GM23338 (cell line): ENCODE results near the gene TCF7L2. TPM values are rescaled to one million over a fixed set of nuclear protein-coding genes. Genes with fewer than 3 reads are reported as not detected.

Source experiments
- ATAC-seq: fragments of 200-7000 bp; cut with Tn5 transposase; 3 replicates; pipeline ENCODE4 v1.9.1; 2020
- DNase-seq: peaks from one replicate; pipeline ENCODE4 v3.0.0-alpha.2; 2015; ENCODE audit warnings: low spot score
- H2AFZ ChIP-seq: fragments of 200-600 bp; sonication (generic); 2 replicates; pipeline ENCODE4 v1.8.0; 2016; ENCODE audit warnings: antibody characterized with exemption, mild to moderate bottlenecking, moderate library complexity
- H3F3A ChIP-seq: fragments of 200-600 bp; sonication (generic); replicated peaks from 2 replicates; pipeline ENCODE4 v1.8.0; 2017; ENCODE audit warnings: antibody characterized with exemption, mixed run types, low read depth
- H3K27ac ChIP-seq: fragments of 200-600 bp; sonication (generic); 2 replicates; pipeline ENCODE4 v1.6.1; 2016; ENCODE audit warnings: low read depth
- H3K27me3 ChIP-seq: fragments of 200-600 bp; sonication (generic); 2 replicates; pipeline ENCODE4 v1.8.0; 2016; ENCODE audit warnings: mild to moderate bottlenecking, mixed run types, moderate library complexity; ENCODE audit not compliant: insufficient read depth
- H3K36me3 ChIP-seq: fragments of 200-600 bp; sonication (generic); 2 replicates; pipeline ENCODE4 v1.8.0; 2016; ENCODE audit warnings: mild to moderate bottlenecking; ENCODE audit not compliant: insufficient read depth
- H3K4me1 ChIP-seq: fragments of 200-600 bp; sonication (generic); 2 replicates; pipeline ENCODE4 v1.8.0; 2016; ENCODE audit warnings: mild to moderate bottlenecking, moderate library complexity; ENCODE audit not compliant: insufficient read depth
- H3K4me2 ChIP-seq: fragments of 200-600 bp; sonication (generic); 2 replicates; pipeline ENCODE4 v1.7.1; 2017; ENCODE audit warnings: mixed run types
- H3K4me3 ChIP-seq: fragments of 200-600 bp; sonication (generic); 2 replicates; pipeline ENCODE4 v1.6.1; 2016; ENCODE audit warnings: mixed run types
- H3K79me2 ChIP-seq: fragments of 200-600 bp; sonication (generic); replicated peaks from 2 replicates; pipeline ENCODE4 v1.8.0; 2017; ENCODE audit warnings: mild to moderate bottlenecking; ENCODE audit not compliant: insufficient read depth
- H3K9me2 ChIP-seq: fragments of 200-600 bp; sonication (generic); 2 replicates; pipeline ENCODE4 v1.8.0; 2017; ENCODE audit not compliant: insufficient read depth
- H4K20me1 ChIP-seq: fragments of 200-600 bp; sonication (generic); replicated peaks from 2 replicates; pipeline ENCODE4 v1.8.0; 2017; ENCODE audit warnings: mild to moderate bottlenecking; ENCODE audit not compliant: insufficient read depth
- H3K27ac Mint-ChIP-seq: 2 replicates; pipeline ENCODE4 v1.8.0; 2020; ENCODE audit warnings: inconsistent platforms, mild to moderate bottlenecking, moderate library complexity, mixed read lengths
- H3K27me3 Mint-ChIP-seq: 3 replicates; pipeline ENCODE4 v1.8.0; 2022; ENCODE audit warnings: low read depth, mild to moderate bottlenecking, moderate library complexity, mixed read lengths, inconsistent platforms; ENCODE audit not compliant: insufficient read depth, poor library complexity
- H3K36me3 Mint-ChIP-seq: 3 replicates; pipeline ENCODE4 v1.8.0; 2021; ENCODE audit warnings: low read depth, mild to moderate bottlenecking, inconsistent platforms, moderate library complexity, mixed read lengths
- H3K4me1 Mint-ChIP-seq: 3 replicates; pipeline ENCODE4 v1.8.0; 2020; ENCODE audit warnings: mild to moderate bottlenecking, inconsistent platforms, mixed read lengths
- H3K4me3 Mint-ChIP-seq: 3 replicates; pipeline ENCODE4 v1.8.0; 2021; ENCODE audit warnings: moderate library complexity, mild to moderate bottlenecking, inconsistent platforms, mixed read lengths
- H3K9me3 Mint-ChIP-seq: 3 replicates; pipeline ENCODE4 v1.8.0; 2020; ENCODE audit warnings: moderate library complexity, mild to moderate bottlenecking, inconsistent platforms, mixed read lengths
- CREB1 ChIP-seq: fragments of 250-450 bp; sonication (Bioruptor Pico); IDR thresholded peaks from 2 replicates; pipeline ENCODE4 v1.5.0; 2020; ENCODE audit warnings: low read depth, mild to moderate bottlenecking, moderate library complexity
- CTCF ChIP-seq, 2 experiments: fragments of 200-600 bp in 1 of 2; sonication (generic) in 1 of 2; conservative IDR thresholded peaks; 2 replicates each; pipeline versions ENCODE4 v1.5.1 to v1.6.1; 2016 to 2017; ENCODE audit warnings: antibody characterized with exemption in 2 of 2, low read depth in 2 of 2, mild to moderate bottlenecking in 2 of 2, moderate library complexity in 1 of 2
- NANOG ChIP-seq: IDR thresholded peaks from 2 replicates; pipeline ENCODE4 v1.6.1; 2016; ENCODE audit warnings: antibody characterized with exemption, borderline replicate concordance
- STAT1 ChIP-seq: IDR thresholded peaks from one replicate; pipeline ENCODE4 v1.6.1; 2016; ENCODE audit warnings: antibody characterized with exemption; ENCODE audit not compliant: unreplicated experiment
- ZNF114 ChIP-seq: fragments of 250-450 bp; sonication (Bioruptor Pico); IDR thresholded peaks from 2 replicates; pipeline ENCODE4 v1.5.0; 2020; ENCODE audit warnings: mild to moderate bottlenecking, moderate library complexity
- polyA plus RNA-seq: library from polyadenylated mRNA; unstranded; fragments of >200 nt; fragmentation: Nextera tagmentation; extraction: Ambion mirVana; gene quantifications from 2 replicates; pipeline ENCODE4 v1.2.1, GENCODE V29; 2016
- total RNA-seq: library from RNA; depleted of rRNA; stranded (reverse); fragments of >200 nt; shearing (Covaris generic); gene quantifications from 2 replicates; pipeline ENCODE4 v1.2.3, GENCODE V29; 2014

TCF7L2 gene
- total and polyA plus RNA-seq, 2 experiments from 2014 or later, result 32.2 to 80.8 TPM

GRCh38 chr10:113111260-113111659 is 161.2 kb downstream of the TCF7L2 start:
- Histone ChIP-seq H4K20me1 (peaks cover 42% of the 10 kb centered on the region), H3K79me2 (peaks cover 83% of the 10 kb centered on the region), H3K27ac (no peak overlapping the region), H3K36me3 (no peaks in the 10 kb centered on the region), H3K9me2 (no peaks in the 10 kb centered on the region), H3K4me1 (peaks cover 18% of the 10 kb centered on the region), H2AFZ (no peak overlapping the region), H3K4me2 (no peak overlapping the region), H3K4me3 (no peak overlapping the region), H3F3A (no peaks in the 10 kb centered on the region; the same call in 1 of the 2 replicates), H3K27me3 (no peaks in the 10 kb centered on the region)
- H3K27ac Mint-ChIP-seq, result no peak overlapping the region
- peaks cover 56% of the 10 kb centered on the region for H3K4me1 Mint-ChIP-seq
- no peak overlapping the region for H3K4me3 Mint-ChIP-seq
- ATAC-seq (no peak), DNase-seq (no peak)
- H3K36me3 Mint-ChIP-seq, result peaks cover 9% of the 10 kb centered on the region; the same call in 2 of the 3 replicates
- H3K9me3 Mint-ChIP-seq, result no peaks in the 10 kb centered on the region
- TF ChIP-seq STAT1 (no peak), NANOG (no peak)
- H3K27me3 Mint-ChIP-seq, result peaks cover 13% of the 10 kb centered on the region

DNA sequence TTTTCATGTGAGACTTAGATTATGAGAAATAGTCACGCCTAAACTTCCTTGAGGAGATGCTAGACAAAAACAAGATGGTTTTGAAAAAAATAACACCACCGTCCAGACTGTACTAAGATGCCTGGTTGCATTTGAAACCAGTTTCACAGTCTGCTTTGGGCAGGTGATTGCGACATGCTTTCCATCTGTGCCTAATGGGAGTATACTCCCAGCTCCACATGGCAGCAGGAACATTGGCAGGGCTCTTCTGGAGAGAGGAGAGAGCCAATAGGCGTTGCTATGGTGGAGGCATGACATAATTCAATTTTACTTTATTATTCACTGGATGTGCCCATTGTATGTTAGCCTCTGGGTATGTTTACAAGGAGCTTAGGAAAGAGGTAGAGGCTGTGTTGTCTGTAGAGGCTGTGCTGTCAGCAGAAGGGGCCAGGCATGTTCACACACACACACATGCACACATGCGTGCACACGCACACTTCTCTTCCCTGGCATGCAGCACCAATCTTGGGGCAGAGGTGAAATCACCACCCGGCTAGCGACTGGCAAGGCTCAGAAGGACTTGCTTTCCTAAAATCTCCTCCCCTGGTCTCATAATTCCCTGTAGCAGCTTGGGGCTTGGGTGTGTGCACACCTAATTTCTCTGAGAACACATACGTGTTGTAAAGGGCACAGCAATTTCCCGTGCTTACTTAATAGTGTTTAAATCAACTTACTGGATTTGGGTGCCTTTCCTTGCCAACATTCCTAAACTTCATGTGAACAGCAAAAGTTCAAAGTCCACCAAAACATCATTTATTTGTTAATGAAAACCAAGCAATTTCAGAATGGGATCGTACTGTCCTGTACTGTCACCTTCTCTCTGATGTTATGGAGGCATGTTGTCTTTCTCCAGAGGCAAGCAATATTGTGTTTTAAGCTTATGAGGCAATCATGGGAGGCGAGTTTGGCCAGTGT is 162.1 kb downstream of the TCF7L2 start:
- H3K27ac ChIP-seq, result no peak overlapping the region
- no peaks in the 10 kb centered on the region for H3K36me3 Mint-ChIP-seq
- no peak for ATAC-seq

More for the DNA sequence above, 162.1 kb downstream of the TCF7L2 start:
- no peak for DNase-seq
- no peak for TF ChIP-seq NANOG
- no peak for TF ChIP-seq STAT1
- no peak for TF ChIP-seq ZNF114 (CRISPR knock-in tag)
- no peak for TF ChIP-seq CREB1 (CRISPR knock-in tag)
- TF ChIP-seq CTCF (conservative IDR thresholded peaks at IDR 0.05; ENCODE audit: low read depth in 2 of 2), result no peak
- Mint-ChIP-seq H3K9me3 (no peaks in the 10 kb centered on the region), H3K4me1 (peaks cover 57% of the 10 kb centered on the region), H3K27ac (no peak overlapping the region), H3K27me3 (peaks cover 13% of the 10 kb centered on the region), H3K4me3 (no peak overlapping the region)
- H3K4me2 ChIP-seq, result no peak overlapping the region
- peaks cover 23% of the 10 kb centered on the region for H3K4me1 ChIP-seq
- H3K9me2 ChIP-seq, result no peaks in the 10 kb centered on the region
- H3K79me2 ChIP-seq, result peaks cover 84% of the 10 kb centered on the region
- H3K36me3 ChIP-seq, result no peaks in the 10 kb centered on the region
- H2AFZ ChIP-seq, result no peak overlapping the region
- no peak overlapping the region for H3K4me3 ChIP-seq
- H4K20me1 ChIP-seq, result peaks cover 42% of the 10 kb centered on the region
- H3F3A ChIP-seq, result no peaks in the 10 kb centered on the region
- no peaks in the 10 kb centered on the region for H3K27me3 ChIP-seq
